ENCODE measurements around the gene IQCM. TPM values are rescaled to one million over a fixed set of nuclear protein-coding genes. Genes with fewer than 3 reads are reported as not detected.

Gene IQCM
- total and polyA plus RNA-seq, 10 of the 15 experiments (the other 5 are each of a cell fraction or from before 2014, with no cell fraction given), result not detected

DNA sequence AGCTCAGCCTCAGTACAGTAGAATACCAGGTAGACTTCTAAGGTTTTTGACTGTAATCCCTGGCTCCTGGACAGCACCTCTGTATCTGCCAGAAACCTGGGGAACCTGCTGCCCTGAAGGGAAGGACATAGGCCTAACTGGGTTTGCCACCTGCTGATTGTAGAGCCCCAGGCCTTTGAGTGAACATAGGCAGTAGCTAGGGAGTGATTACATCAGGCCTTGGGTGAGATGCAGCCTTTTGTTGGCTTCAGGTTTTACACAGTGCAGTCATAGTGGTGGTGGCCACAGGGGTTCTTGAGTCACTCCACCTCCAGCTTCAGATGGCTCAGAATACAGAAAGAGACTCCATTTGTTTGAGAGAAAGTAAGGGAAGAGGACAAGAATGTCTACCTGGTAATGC lies 19.3 kb downstream of the IQCM start:
- no peaks in the 10 kb centered on the region for H3K36me3 ChIP-seq (ENCODE audit: control insufficient read depth in 2 of 2, insufficient read depth in 2 of 2, low read length in 1 of 2)
- DNase-seq (ENCODE audit: low read depth, low spot score) (no peak), ATAC-seq (no peak), FAIRE-seq (no peak)
- in situ Hi-C loops (cut with MboI) (no loop called here), intact Hi-C loops (cut with micrococcal nuclease; ENCODE audit: unreplicated experiment) (no loop called here)
- no peaks in the 10 kb centered on the region for H3K79me2 ChIP-seq (ENCODE audit: control insufficient read depth, insufficient read depth, low read length)
- POLR2A ChIA-PET, result no interaction called here
- H2AFZ ChIP-seq (ENCODE audit: control insufficient read depth, low read depth, low read length), result no peak overlapping the region
- no peaks in the 10 kb centered on the region for H4K20me1 ChIP-seq (ENCODE audit: control insufficient read depth, insufficient read depth)
- RAD21 ChIA-PET (ENCODE audit: unreplicated experiment), result no interaction called here
- CTCF ChIA-PET, result no interaction called here
- H3K4me1 ChIP-seq (ENCODE audit: control insufficient read depth, insufficient read depth, low read length), result no peaks in the 10 kb centered on the region
- H3K9ac ChIP-seq (ENCODE audit: control insufficient read depth, insufficient read depth, low read length), result no peak overlapping the region
- SMC1A ChIA-PET (ENCODE audit: uncharacterized antibody, unreplicated experiment), result no interaction called here
- no peak overlapping the region for H3K4me2 ChIP-seq (ENCODE audit: control insufficient read depth, insufficient read depth)
- no TSS peak for BruUV-seq (replicated peaks)
- no peaks in the 10 kb centered on the region for H3K27me3 ChIP-seq (replicated peaks in 1 of 2; ENCODE audit: control insufficient read depth in 2 of 2, insufficient read depth in 2 of 2, low read length in 1 of 2)
- no peak overlapping the region for H3K4me3 ChIP-seq
- no peaks in the 10 kb centered on the region for H3K9me3 ChIP-seq (replicated peaks; ENCODE audit: control insufficient read depth, insufficient read depth, low read length)
- no peak overlapping the region for H3K27ac ChIP-seq (ENCODE audit: control insufficient read depth, insufficient read depth)
- TF ChIP-seq POLR2A (IDR thresholded peaks at IDR 0.05; ENCODE audit: low read depth, low read length), result no peak
- no peak for TF ChIP-seq POLR2AphosphoS5 (IDR thresholded peaks at IDR 0.05; ENCODE audit: low read length)
- TF ChIP-seq, protein P1, sequence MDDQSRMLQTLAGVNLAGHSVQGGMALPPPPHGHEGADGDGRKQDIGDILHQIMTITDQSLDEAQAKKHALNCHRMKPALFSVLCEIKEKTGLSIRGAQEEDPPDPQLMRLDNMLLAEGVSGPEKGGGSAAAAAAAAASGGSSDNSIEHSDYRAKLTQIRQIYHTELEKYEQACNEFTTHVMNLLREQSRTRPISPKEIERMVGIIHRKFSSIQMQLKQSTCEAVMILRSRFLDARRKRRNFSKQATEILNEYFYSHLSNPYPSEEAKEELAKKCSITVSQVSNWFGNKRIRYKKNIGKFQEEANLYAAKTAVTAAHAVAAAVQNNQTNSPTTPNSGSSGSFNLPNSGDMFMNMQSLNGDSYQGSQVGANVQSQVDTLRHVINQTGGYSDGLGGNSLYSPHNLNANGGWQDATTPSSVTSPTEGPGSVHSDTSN (IDR thresholded peaks at IDR 0.05; ENCODE audit: insufficient replicate concordance, low read depth, low read length), result no peak
- no peak for TF ChIP-seq FOXK2 (IDR thresholded peaks at IDR 0.05)
- TF ChIP-seq ZNF217 (IDR thresholded peaks at IDR 0.05), result no peak
- TF ChIP-seq, protein P2, sequence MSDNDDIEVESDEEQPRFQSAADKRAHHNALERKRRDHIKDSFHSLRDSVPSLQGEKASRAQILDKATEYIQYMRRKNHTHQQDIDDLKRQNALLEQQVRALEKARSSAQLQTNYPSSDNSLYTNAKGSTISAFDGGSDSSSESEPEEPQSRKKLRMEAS (IDR thresholded peaks at IDR 0.05; ENCODE audit: low read depth, low read length), result no peak
- no peak for TF ChIP-seq SUPT20H (IDR thresholded peaks at IDR 0.05; ENCODE audit: borderline replicate concordance, control insufficient read depth, low read depth, low read length)
- no peak for TF ChIP-seq NR2C1 (IDR thresholded peaks at IDR 0.05)
- TF ChIP-seq, protein P3, sequence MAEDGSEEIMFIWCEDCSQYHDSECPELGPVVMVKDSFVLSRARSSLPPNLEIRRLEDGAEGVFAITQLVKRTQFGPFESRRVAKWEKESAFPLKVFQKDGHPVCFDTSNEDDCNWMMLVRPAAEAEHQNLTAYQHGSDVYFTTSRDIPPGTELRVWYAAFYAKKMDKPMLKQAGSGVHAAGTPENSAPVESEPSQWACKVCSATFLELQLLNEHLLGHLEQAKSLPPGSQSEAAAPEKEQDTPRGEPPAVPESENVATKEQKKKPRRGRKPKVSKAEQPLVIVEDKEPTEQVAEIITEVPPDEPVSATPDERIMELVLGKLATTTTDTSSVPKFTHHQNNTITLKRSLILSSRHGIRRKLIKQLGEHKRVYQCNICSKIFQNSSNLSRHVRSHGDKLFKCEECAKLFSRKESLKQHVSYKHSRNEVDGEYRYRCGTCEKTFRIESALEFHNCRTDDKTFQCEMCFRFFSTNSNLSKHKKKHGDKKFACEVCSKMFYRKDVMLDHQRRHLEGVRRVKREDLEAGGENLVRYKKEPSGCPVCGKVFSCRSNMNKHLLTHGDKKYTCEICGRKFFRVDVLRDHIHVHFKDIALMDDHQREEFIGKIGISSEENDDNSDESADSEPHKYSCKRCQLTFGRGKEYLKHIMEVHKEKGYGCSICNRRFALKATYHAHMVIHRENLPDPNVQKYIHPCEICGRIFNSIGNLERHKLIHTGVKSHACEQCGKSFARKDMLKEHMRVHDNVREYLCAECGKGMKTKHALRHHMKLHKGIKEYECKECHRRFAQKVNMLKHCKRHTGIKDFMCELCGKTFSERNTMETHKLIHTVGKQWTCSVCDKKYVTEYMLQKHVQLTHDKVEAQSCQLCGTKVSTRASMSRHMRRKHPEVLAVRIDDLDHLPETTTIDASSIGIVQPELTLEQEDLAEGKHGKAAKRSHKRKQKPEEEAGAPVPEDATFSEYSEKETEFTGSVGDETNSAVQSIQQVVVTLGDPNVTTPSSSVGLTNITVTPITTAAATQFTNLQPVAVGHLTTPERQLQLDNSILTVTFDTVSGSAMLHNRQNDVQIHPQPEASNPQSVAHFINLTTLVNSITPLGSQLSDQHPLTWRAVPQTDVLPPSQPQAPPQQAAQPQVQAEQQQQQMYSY (CRISPR knock-in tag; IDR thresholded peaks at IDR 0.05), result no peak
- TF ChIP-seq, protein P4, sequence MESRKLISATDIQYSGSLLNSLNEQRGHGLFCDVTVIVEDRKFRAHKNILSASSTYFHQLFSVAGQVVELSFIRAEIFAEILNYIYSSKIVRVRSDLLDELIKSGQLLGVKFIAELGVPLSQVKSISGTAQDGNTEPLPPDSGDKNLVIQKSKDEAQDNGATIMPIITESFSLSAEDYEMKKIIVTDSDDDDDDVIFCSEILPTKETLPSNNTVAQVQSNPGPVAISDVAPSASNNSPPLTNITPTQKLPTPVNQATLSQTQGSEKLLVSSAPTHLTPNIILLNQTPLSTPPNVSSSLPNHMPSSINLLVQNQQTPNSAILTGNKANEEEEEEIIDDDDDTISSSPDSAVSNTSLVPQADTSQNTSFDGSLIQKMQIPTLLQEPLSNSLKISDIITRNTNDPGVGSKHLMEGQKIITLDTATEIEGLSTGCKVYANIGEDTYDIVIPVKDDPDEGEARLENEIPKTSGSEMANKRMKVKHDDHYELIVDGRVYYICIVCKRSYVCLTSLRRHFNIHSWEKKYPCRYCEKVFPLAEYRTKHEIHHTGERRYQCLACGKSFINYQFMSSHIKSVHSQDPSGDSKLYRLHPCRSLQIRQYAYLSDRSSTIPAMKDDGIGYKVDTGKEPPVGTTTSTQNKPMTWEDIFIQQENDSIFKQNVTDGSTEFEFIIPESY (IDR thresholded peaks at IDR 0.05), result no peak
- TF ChIP-seq EGR1 (IDR thresholded peaks at IDR 0.05; ENCODE audit: borderline replicate concordance in 1 of 2, low read depth in 2 of 2, low read length in 2 of 2), result no peak
- TF ChIP-seq MXI1 (IDR thresholded peaks at IDR 0.05; ENCODE audit: low read depth, low read length), result no peak
- TF ChIP-seq, protein P5, sequence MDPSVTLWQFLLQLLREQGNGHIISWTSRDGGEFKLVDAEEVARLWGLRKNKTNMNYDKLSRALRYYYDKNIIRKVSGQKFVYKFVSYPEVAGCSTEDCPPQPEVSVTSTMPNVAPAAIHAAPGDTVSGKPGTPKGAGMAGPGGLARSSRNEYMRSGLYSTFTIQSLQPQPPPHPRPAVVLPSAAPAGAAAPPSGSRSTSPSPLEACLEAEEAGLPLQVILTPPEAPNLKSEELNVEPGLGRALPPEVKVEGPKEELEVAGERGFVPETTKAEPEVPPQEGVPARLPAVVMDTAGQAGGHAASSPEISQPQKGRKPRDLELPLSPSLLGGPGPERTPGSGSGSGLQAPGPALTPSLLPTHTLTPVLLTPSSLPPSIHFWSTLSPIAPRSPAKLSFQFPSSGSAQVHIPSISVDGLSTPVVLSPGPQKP (IDR thresholded peaks at IDR 0.05; ENCODE audit: low read depth, low read length), result no peak
- TF ChIP-seq JUND (IDR thresholded peaks at IDR 0.05; ENCODE audit: low read depth, low read length), result no peak
- no peak for TF ChIP-seq NR2C2 (IDR thresholded peaks at IDR 0.05; ENCODE audit: borderline replicate concordance, control insufficient read depth, insufficient read length, low read depth)
- TF ChIP-seq SRF (IDR thresholded peaks at IDR 0.05; ENCODE audit: low read depth in 2 of 2, low read length in 2 of 2), result no peak
- TF ChIP-seq LARP7 (IDR thresholded peaks at IDR 0.05), result no peak
